Measurements from ENCODE around the gene BCL7C.

Gene BCL7C

GRCh38 chr16:30844346-30844670 is 49.6 kb downstream of the BCL7C start:
- H2AFZ ChIP-seq (ENCODE audit: low read depth) = no peak overlapping the region
- no peak overlapping the region for H3K27ac ChIP-seq
- no peaks in the 10 kb centered on the region for H4K20me1 ChIP-seq (ENCODE audit: insufficient read depth)
- no peaks in the 10 kb centered on the region for H3K27me3 ChIP-seq (ENCODE audit: insufficient read depth, low read depth)
- H3K79me2 ChIP-seq (ENCODE audit: insufficient read depth, low read depth) = no peaks in the 10 kb centered on the region
- H3K4me3 ChIP-seq (IDR thresholded peaks at IDR 0.05; ENCODE audit: insufficient read depth, low read depth, low read length) = no peak overlapping the region
- H3K9ac ChIP-seq = no peak overlapping the region
- H3K36me3 ChIP-seq (ENCODE audit: insufficient read depth) = no peaks in the 10 kb centered on the region
- TF ChIP-seq CTCF (conservative IDR thresholded peaks at IDR 0.05; ENCODE audit: low read depth, low read length) = no peak
- H3K4me2 ChIP-seq = no peak overlapping the region
- peaks cover 6% of the 10 kb centered on the region for H3K4me1 ChIP-seq (ENCODE audit: low read depth, poor library complexity, severe bottlenecking)

GRCh38 chr16:30843501-30843900 is 50.4 kb downstream of the BCL7C start:
- Histone ChIP-seq H3K27ac (no peak overlapping the region), H3K4me1 (ENCODE audit: low read depth, poor library complexity, severe bottlenecking) (peaks cover 6% of the 10 kb centered on the region), H3K4me3 (IDR thresholded peaks at IDR 0.05; ENCODE audit: insufficient read depth, low read depth, low read length) (no peak overlapping the region), H3K36me3 (ENCODE audit: insufficient read depth) (no peaks in the 10 kb centered on the region), H3K79me2 (ENCODE audit: insufficient read depth, low read depth) (no peaks in the 10 kb centered on the region), H3K27me3 (ENCODE audit: insufficient read depth, low read depth) (no peaks in the 10 kb centered on the region), H3K4me2 (no peak overlapping the region), H4K20me1 (ENCODE audit: insufficient read depth) (no peaks in the 10 kb centered on the region), H3K9ac (no peak overlapping the region), H2AFZ (ENCODE audit: low read depth) (no peak overlapping the region)
- TF ChIP-seq CTCF (conservative IDR thresholded peaks at IDR 0.05; ENCODE audit: low read depth, low read length) = no peak

GRCh38 chr16:30842971-30843370 is 50.9 kb downstream of the BCL7C start:
- no peak for TF ChIP-seq CTCF (conservative IDR thresholded peaks at IDR 0.05; ENCODE audit: low read depth, low read length)
- Histone ChIP-seq H3K27me3 (ENCODE audit: insufficient read depth, low read depth) (no peaks in the 10 kb centered on the region), H3K79me2 (ENCODE audit: insufficient read depth, low read depth) (no peaks in the 10 kb centered on the region), H2AFZ (ENCODE audit: low read depth) (no peak overlapping the region), H3K4me1 (ENCODE audit: low read depth, poor library complexity, severe bottlenecking) (peaks cover 6% of the 10 kb centered on the region), H3K36me3 (ENCODE audit: insufficient read depth) (no peaks in the 10 kb centered on the region), H3K4me2 (no peak overlapping the region), H4K20me1 (ENCODE audit: insufficient read depth) (no peaks in the 10 kb centered on the region), H3K9ac (no peak overlapping the region), H3K4me3 (IDR thresholded peaks at IDR 0.05; ENCODE audit: insufficient read depth, low read depth, low read length) (no peak overlapping the region), H3K27ac (no peak overlapping the region)

GRCh38 chr16:30841332-30841731 is 52.5 kb downstream of the BCL7C start:
- Histone ChIP-seq H3K36me3 (ENCODE audit: insufficient read depth) (no peaks in the 10 kb centered on the region), H3K4me1 (ENCODE audit: low read depth, poor library complexity, severe bottlenecking) (peaks cover 6% of the 10 kb centered on the region), H3K4me3 (IDR thresholded peaks at IDR 0.05; ENCODE audit: insufficient read depth, low read depth, low read length) (no peak overlapping the region), H3K27me3 (ENCODE audit: insufficient read depth, low read depth) (no peaks in the 10 kb centered on the region), H3K79me2 (ENCODE audit: insufficient read depth, low read depth) (no peaks in the 10 kb centered on the region), H3K9ac (no peak overlapping the region), H3K4me2 (no peak overlapping the region), H2AFZ (ENCODE audit: low read depth) (no peak overlapping the region), H3K27ac (no peak overlapping the region), H4K20me1 (ENCODE audit: insufficient read depth) (no peaks in the 10 kb centered on the region)
- TF ChIP-seq CTCF (conservative IDR thresholded peaks at IDR 0.05; ENCODE audit: low read depth, low read length) = no peak

GRCh38 chr16:30840611-30841010 is 53.3 kb downstream of the BCL7C start:
- no peak for TF ChIP-seq CTCF (conservative IDR thresholded peaks at IDR 0.05; ENCODE audit: low read depth, low read length)
- Histone ChIP-seq H3K36me3 (ENCODE audit: insufficient read depth) (no peaks in the 10 kb centered on the region), H3K4me2 (no peak overlapping the region), H3K79me2 (ENCODE audit: insufficient read depth, low read depth) (no peaks in the 10 kb centered on the region), H3K4me3 (IDR thresholded peaks at IDR 0.05; ENCODE audit: insufficient read depth, low read depth, low read length) (no peak overlapping the region), H3K9ac (no peak overlapping the region), H3K27me3 (ENCODE audit: insufficient read depth, low read depth) (no peaks in the 10 kb centered on the region), H3K4me1 (ENCODE audit: low read depth, poor library complexity, severe bottlenecking) (peaks cover 6% of the 10 kb centered on the region), H4K20me1 (ENCODE audit: insufficient read depth) (no peaks in the 10 kb centered on the region), H2AFZ (ENCODE audit: low read depth) (no peak overlapping the region), H3K27ac (no peak overlapping the region)
